Glomerular endothelial cell (primary cell): ENCODE measurements around the gene VN1R2. TPM values are rescaled to one million over a fixed set of nuclear protein-coding genes. Genes with fewer than 3 reads are reported as not detected.
"Not testable (repeated sequence)": the region's sequence is repeated elsewhere in the genome, so short reads cannot be mapped to it uniquely, and the experiment has no call there.

ENCODE experiments used
- DNase-seq: peaks from one replicate; pipeline ENCODE4 v3.0.0-alpha.2; 2011; ENCODE audit warnings: low read depth, low spot score; ENCODE audit errors: extremely low read depth
- total RNA-seq: library from RNA; depleted of rRNA; stranded (reverse); fragments of >200 nt; gene quantifications from 2 replicates; pipeline ENCODE4 v1.2.3, GENCODE V29; 2015

VN1R2 gene, protein sequence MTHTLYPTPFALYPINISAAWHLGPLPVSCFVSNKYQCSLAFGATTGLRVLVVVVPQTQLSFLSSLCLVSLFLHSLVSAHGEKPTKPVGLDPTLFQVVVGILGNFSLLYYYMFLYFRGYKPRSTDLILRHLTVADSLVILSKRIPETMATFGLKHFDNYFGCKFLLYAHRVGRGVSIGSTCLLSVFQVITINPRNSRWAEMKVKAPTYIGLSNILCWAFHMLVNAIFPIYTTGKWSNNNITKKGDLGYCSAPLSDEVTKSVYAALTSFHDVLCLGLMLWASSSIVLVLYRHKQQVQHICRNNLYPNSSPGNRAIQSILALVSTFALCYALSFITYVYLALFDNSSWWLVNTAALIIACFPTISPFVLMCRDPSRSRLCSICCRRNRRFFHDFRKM
- not detected in 2 replicates for total RNA-seq

GRCh38 chr19:53257715-53258342 is at the start of gene VN1R2:
Gene VN1R2 (plus strand): TSS chr19:53258292. CDS start chr19:53258376, 84 bp downstream.
- not testable (repeated sequence) for DNase-seq

- DNase-seq = not testable (repeated sequence)
These were observed 46.5 kb upstream of the VN1R2 start for GRCh38 chr19:53211554-53211953.

DNA sequence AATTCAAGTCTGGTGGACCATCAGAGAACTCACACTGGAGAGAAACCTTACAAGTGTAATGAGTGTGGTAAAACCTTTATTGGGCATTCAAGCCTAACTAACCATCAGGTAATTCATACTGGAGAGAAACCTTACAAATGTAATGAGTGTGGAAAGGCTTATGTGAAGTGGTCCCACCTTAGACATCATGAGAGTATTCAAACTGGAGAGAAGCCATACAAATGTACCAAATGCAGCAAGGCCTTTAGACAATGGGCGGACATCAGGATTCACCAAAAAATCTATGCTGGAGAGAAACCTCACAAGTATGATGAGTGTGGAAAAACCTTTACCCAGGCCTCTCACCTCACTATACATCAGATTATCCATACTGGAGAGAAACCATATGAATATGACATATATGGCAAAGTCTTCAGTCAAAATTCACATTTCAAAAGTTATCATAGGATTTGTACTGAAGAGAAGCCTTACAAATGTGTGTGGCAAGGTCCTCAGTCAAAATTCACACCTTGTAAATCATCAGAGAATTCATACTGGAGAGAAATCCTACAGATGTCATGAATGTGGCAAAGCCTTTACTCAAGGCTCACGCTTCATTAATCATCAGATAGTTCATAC is 45.3 kb upstream of the VN1R2 start:
- DNase-seq = no peak

DNA sequence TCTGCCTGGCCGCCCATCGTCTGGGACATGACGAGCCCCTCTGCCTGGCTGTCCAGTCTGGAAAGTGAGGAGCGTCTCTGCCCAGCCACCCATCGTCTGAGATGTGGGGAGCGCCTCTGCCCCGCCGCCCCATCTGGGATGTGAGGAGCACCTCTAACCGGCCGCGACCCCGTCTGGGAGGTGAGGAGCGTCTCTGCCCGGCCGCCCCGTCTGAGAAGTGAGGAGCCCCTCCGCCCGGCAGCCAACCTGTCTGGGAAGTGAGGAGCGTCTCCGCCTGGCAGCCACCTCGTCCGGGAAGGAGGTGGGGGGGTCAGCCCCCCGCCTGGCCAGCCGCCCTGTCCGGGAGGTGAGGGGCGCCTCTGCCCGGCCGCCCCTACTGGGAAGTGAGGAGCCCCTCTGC is 35.4 kb upstream of the VN1R2 start:
- not testable (repeated sequence) for DNase-seq

GRCh38 chr19:53224606-53225005 is 33.5 kb upstream of the VN1R2 start:
- no peak for DNase-seq

DNA sequence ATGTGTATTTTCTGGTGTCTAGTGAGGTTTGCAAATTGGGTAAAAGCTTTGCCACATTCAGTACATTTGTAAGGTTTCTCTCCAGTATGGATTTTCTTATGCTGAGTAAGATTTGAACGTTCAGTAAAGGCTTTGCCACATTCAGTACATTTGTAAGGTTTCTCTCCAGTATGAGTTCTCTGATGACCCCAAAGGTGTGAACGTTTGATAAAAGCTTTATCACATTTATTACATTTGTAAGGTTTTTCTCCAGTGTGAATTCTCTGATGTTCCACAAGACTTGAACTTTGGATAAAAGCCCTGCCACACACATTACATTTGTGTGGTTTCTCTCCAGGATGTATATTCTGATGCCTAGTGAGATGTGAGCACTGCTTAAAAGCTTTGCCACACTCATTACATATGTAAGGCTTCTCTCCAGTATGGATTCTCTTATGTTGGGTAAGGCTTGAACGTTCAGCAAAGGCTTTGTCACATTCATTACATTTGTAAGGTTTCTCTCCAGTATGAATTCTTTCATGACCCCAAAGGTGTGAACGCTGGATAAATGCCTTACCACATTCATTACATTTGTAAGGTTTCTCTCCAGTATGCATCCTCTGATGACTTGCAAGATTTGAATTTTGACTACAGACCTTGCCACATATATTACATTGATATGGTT is 20.8 kb upstream of the VN1R2 start:
- no peak for DNase-seq

- no peak for DNase-seq
These were observed 11.6 kb upstream of the VN1R2 start for GRCh38 chr19:53246498-53246897.

DNA sequence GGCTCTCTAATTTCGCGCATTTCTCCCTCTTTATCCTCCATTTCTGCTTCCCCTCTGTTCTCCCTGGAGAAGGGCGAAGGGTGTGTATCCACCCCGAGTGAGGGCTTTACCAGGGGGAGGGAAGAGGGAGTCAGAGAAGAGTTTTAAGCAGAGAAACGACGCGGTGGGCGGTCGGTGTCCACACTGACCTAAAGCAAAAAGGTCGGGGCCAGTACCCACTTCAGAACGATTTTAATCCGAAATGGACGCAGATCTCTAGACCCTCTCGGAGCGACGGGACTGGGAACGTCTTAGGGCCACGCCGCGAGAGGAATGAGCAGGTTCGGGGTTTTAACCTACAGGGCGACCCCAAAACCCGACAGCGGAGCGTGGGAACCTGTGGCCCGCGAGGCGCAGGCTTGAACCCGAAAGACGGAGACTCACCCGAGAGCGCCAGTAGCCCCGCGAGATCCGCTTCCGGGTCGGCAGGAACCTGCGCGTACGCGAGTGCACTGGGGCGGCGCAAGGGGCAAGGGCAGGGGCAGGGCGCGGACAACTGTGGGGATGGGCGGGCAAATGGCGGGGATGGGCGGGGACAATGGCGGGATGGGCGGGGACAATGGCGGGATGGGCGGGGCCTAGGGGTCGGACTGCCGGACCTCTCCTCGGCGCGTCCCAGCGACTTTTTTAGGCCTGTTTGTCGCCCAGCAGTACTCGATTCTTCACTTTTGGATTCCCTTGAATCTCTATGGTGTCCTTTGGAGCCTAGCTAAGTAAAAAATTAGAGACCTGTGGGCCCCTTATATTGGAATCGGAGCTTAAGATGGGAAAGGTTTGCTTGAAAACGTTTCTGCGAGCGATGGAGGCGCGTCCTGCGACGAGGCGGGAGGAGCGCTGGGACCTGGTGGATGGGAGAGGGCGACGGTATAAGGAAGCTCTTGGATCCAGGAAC is 3.4 kb upstream of the VN1R2 start, which contains the start of gene ZNF677:
Gene ZNF677 (minus strand): TSS at position 463 of the 931 bp plus-strand sequence. CDS start 3,323 bp downstream, outside the sequence.
- peak; percentile 18 for DNase-seq

- not testable (repeated sequence) for DNase-seq
These were observed 9.5 kb downstream of the VN1R2 start, which contains the start of gene VN1R4 for GRCh38 chr19:53267623-53268022. Gene VN1R4 (minus strand): TSS chr19:53267723. CDS start chr19:53267665, 58 bp downstream.

- not testable (repeated sequence) for DNase-seq
These were observed 11.8 kb downstream of the VN1R2 start for GRCh38 chr19:53269861-53270260.

GRCh38 chr19:53272044-53272443 is 14.0 kb downstream of the VN1R2 start:
- DNase-seq = no peak

GRCh38 chr19:53275480-53275879 is 17.4 kb downstream of the VN1R2 start:
- DNase-seq = no peak

- DNase-seq = not testable (repeated sequence)
These were observed 23.9 kb downstream of the VN1R2 start for GRCh38 chr19:53281947-53282346.

- DNase-seq = no peak
These were observed 27.0 kb downstream of the VN1R2 start for GRCh38 chr19:53285087-53285486.

DNA sequence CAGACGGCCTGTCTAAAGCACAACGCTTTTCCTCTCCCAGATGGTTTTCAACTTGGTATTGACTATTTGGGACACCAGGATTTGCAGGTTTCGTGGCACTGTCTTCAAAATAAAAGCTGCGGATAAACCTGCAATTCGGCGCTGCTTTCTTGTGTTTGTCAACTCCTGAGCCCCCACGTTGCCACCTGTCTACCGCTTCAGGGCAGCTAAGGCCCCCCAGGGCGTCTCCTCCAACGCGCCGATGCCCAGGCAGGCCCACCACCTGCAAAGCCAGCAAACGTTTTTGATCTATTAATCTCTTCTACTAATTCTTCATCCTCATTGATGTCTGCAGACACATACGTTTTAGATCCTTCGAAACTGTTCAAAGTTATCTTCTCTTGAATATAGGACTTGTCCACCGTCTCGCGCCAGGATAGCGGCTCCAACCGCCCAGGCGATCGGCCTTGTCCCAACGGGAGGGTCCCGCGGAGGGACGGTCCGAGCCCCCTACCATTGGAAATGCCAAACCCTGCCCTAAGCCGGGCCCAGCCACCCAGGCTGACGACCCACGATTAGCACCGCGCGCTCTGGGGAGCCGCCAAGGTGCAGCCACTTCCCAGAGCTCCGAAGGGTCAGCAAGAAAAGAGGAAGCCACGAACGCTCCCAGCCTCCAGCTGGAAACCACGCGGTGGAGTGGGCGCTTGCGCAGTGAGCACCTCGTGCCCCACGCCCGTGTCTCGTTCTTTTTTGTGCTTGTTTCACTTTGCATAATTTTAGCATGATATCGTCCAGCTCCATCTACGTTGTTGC is 32.9 kb downstream of the VN1R2 start:
- no peak for DNase-seq

DNA sequence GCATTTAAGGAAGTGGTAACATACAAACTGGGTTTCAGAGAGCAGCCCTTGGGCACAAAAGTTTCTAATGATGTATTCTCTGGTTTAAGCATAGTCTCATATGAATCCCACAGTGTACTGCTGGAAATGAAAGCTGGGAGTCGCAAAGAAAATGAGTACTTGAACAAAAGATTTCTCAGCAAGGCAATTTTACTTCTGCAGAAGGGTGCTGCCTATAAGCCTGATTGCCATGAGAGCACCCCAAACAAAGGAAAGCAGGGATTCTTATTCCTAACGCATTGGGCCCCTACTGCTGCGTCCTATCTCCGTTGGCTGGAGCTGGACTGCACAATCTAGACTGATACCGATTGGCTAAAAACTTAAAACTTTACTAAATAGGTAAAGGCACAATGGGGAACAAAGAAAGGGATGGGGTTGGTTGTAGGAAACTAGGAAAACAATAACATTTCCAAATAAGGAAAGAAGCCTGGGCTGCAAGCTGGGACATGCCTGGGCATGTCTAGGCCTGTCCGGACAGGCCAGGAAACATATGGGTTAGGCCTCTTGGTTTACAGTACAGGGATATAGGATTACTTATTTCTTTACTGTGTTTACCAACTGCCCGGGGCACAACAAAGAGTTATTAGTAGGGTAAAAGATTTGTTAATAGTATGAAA is 36.8 kb downstream of the VN1R2 start:
- no peak for DNase-seq

DNA sequence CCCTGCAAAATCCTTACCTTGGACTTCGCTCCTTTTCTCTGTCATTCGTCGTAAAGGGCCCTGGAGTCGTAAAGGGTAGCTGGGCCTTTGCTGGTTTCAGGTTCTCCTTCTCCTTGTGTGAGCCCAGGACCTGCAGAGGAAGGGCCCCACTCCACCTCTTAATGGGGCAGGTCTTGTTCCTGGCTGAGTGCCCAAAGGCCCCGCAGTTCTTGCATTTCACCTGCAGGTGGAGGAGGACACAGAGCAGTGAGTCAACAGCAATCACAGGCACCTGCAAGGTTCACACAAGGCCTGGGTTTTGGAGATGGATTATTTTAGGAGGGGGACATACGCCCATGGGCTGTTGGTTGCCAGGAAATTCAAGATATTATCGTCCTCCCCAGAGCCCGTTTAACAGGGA is 43.2 kb downstream of the VN1R2 start:
- not testable (repeated sequence) for DNase-seq

GRCh38 chr19:53308339-53308811 is 50.3 kb downstream of the VN1R2 start:
- no peak for DNase-seq
